ENCODE measurements around the gene SFXN2. TPM values are rescaled to one million over a fixed set of nuclear protein-coding genes. Genes with fewer than 3 reads are reported as not detected.
"Not testable (repeated sequence)": the region's sequence is repeated elsewhere in the genome, so short reads cannot be mapped to it uniquely, and the experiment has no call there.

The SFXN2 gene
- total RNA-seq, 1 donor from 2014 or later, result 28.3 TPM

DNA sequence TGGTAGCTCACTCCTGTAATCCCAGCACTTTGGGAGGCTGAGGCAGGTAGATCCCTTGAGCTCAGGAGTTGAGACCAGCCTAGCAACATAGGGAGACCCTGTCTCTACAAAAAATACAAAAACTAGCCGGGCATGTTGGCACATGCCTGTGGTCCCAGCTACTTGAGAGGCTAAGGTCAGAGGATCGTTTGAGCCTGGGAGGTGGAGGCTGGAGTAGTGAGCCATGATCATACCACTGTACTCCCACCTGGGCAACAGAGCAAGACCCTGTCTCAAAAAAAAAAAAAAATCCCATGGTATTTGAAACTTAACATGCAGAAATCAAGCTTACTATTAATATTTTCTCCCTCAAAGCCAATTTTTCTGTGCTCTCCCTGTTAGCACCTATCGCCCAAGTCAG lies 5.9 kb downstream of the SFXN2 start:
- DNase-seq (ENCODE audit: low spot score), result no peak

GRCh38 chr10:102720775-102721301 lies 6.4 kb downstream of the SFXN2 start:
- no peak for DNase-seq (ENCODE audit: low spot score)

GRCh38 chr10:102721954-102722353 lies 7.5 kb downstream of the SFXN2 start:
- no peak for DNase-seq (ENCODE audit: low spot score)

GRCh38 chr10:102723989-102724388 lies 9.6 kb downstream of the SFXN2 start:
- DNase-seq (ENCODE audit: low spot score), result no peak

- no peak for DNase-seq (ENCODE audit: low spot score)
Measured at GRCh38 chr10:102726274-102726673, 11.8 kb downstream of the SFXN2 start.

GRCh38 chr10:102727037-102727818 lies 12.8 kb downstream of the SFXN2 start:
- DNase-seq (ENCODE audit: low spot score), result no peak

GRCh38 chr10:102729029-102730026 lies 14.9 kb downstream of the SFXN2 start:
- DNase-seq (ENCODE audit: low spot score), result peak; percentile 88

GRCh38 chr10:102731222-102731800 lies 16.9 kb downstream of the SFXN2 start:
- no peak for DNase-seq (ENCODE audit: low spot score)

DNA sequence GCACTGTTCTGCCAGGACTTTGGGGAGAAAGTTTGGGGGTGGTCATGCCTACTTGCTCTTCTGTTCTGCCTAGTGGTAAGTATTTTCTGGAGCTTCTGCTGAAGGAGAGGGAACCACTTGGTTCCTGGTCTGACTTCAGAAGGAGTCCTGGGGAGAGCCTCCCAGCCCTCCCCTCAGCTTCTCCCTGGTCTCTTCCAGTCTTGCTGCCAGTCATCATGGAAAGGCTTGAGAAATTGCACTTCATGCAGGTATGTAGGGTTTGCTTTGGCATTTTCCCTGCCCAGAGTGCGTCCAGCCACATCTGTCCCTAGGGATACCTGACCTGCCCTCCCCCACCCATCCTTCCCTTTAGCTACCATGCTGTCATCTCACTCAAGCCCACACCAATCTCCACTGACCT lies 18.2 kb downstream of the SFXN2 start:
- no peak for DNase-seq (ENCODE audit: low spot score)

DNA sequence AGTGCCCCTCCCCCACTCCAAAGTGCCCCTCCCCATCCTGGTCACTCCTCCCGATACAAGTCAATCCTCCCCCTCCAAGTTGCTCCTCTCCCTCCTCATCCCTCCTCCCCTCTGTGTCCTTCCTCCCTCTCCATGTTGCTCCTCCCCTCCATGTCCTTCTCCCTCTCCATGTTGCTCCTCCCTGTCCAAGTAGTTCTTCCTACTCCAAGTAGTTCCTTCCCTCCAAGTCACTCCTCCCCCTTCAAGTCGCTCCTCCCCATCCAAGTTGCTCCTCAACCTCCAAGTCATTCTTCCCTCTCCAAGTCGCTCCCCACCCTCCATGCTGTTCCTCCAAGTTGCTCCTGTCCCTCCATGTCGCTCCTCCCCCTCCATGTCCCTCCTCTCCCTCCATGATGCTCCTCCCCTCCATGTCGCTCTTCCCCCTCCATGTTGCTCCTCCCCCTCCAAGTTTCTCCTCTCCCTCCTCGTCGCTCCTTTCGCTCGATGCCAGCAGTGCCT lies 20.7 kb downstream of the SFXN2 start:
- DNase-seq (ENCODE audit: low spot score), result no peak

- no peak for DNase-seq (ENCODE audit: low spot score)
Measured at GRCh38 chr10:102738692-102739121, 24.3 kb downstream of the SFXN2 start.

DNA sequence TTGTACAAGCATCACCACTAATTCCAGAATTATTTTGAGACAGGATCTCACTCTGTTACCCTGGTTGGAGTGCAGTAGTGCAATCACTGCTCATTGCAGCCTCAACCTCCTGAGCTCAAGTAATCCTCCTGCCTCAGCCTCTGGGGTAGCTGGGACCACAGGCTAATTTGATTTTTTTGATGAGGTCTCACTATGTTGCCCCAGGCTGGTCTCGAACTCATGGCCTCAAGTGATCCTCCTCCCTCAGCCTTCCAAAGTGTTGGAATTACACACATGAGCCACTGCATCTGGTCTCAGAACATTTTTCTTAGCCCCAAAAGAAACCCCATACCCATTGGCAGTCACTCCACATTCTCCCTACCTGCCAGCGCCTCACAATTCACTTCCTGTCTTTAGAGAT lies 25.8 kb downstream of the SFXN2 start:
- DNase-seq (ENCODE audit: low spot score), result no peak

GRCh38 chr10:102741726-102742237 lies 27.3 kb downstream of the SFXN2 start:
- no peak for DNase-seq (ENCODE audit: low spot score)

DNA sequence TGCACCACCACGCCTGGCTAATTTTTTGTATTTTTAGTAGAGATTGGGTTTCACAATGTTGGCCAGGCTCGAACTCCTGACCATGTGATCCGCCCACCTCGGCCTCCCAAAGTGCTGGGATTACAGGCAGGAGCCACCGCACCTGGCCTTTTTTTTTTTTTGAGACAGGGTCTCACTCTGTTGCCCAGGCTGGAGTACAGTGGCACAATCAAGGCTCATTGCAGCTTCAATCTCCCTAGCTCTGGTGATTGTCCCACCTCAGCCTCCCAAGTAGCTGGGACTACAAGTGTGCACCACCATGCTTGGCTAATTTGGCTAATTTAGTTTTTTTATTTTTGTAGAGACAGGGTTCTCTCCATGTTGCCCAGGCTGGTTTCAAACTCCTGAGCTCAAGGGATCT lies 27.9 kb downstream of the SFXN2 start:
- not testable (repeated sequence) for DNase-seq (ENCODE audit: low spot score)

GRCh38 chr10:102743078-102743587 lies 28.7 kb downstream of the SFXN2 start:
- no peak for DNase-seq (ENCODE audit: low spot score)

DNA sequence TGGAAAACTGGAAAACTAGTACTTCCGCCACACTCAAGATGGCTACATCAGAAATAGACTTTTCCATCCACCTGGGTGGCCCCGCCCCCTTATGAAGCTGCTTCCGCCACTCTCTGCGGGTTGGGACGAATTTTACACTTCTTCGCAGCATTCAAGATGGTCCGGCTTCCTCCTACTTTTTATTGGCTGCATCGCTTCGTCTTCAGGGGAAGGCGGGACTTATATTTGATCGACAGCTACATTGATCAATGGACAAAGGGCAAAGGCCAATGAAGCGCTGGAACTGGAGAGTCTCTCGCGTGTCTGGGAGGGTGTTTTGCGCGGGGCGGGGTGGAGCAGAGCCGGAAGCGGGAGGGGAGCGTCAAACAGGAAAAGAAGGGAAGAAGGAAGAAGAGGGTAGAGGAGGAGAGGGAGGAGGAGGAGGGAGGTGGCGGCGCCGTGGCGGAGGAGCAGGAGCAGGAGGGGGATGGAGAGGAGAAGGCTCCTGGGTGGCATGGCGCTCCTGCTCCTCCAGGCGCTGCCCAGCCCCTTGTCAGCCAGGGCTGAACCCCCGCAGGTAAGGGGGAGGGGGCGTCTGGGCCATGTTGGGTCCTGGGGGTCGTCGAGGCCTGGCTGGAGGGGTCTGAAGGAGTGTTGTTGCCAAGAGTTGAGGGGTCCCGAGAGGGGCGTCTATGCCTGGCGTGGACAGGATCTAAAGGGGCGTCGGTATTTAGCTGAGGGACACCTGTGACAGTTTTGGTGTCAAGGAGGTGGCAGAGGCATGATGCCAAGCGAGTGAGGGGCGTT lies 29.3 kb downstream of the SFXN2 start, which contains the start of gene WBP1L:
Gene WBP1L, plus strand, starts transcription at position 361 of the 786 bp plus-strand sequence. Its CDS starts 106 bp downstream, at position 467.
- DNase-seq (ENCODE audit: low spot score), result peak; percentile 98

DNA sequence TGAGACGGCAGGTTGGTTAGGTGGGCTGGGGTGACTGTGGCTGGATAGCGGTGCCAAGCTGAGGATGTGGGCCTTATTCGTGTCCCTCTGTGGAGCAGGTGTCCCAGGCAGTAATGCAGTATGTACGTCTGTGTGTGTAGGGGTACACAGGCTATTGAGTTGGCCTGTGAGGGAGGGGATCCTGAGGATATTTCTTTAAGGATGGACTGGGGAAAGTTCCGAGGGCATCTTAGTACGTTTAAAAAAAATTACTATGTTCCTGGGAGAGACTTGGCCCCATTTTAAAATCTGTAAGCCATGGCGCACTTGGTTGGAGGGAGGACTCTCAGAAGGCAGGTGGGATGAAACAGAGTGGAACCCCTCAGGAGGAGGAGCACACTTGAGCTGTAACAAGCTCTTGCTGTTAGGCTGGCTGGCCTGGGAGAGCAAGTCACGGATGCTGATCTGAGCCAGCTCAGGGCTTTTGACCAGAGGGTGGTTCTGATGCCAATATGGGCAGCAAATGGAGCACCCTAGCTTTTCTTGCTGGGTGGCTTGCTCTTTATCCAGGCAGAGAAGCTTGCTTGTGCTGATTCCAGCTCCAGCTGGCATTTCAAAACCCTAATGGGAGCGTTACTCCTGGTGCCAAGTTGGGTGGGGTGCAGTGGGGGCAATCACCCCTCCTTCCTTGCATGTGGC lies 30.1 kb downstream of the SFXN2 start:
- DNase-seq (ENCODE audit: low spot score), result peak; percentile 55

DNA sequence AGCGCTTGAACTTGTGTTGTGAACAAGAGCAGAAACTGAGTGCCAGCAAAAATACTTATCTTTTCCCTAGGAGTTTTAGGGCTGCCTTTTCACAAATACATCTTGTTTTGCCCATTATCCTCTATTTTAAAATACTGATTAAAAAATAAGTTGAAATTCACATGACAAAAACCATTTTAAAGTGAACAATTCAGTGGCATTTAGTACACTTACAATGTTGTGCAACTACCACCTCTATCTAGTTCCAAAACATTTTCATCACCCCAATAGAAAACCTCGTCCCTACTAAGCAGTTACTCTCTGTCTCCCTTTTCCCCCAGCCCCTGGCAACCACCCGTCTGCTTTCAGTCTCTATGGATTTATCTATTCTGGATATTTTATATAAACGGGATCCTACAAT lies 30.7 kb downstream of the SFXN2 start:
- no peak for DNase-seq (ENCODE audit: low spot score)

- DNase-seq (ENCODE audit: low spot score), result no peak
Measured at GRCh38 chr10:102752266-102752930, 38.0 kb downstream of the SFXN2 start.

All from ureter (tissue), 1 donor.